SHP77 (cell line): ENCODE results near the gene NECTIN4.
"Not testable (repeated sequence)": the region's sequence is repeated elsewhere in the genome, so short reads cannot be mapped to it uniquely, and the experiment has no call there.

ENCODE experiments used
- DNase-seq, 2 experiments: peaks; one replicate each; lab custom pipeline; 2025; lab: John Stamatoyannopoulos, UW

The NECTIN4 gene

GRCh38 chr1:161059293-161059692 lies 30.1 kb downstream of the NECTIN4 start:
- DNase-seq, result no peak

DNA sequence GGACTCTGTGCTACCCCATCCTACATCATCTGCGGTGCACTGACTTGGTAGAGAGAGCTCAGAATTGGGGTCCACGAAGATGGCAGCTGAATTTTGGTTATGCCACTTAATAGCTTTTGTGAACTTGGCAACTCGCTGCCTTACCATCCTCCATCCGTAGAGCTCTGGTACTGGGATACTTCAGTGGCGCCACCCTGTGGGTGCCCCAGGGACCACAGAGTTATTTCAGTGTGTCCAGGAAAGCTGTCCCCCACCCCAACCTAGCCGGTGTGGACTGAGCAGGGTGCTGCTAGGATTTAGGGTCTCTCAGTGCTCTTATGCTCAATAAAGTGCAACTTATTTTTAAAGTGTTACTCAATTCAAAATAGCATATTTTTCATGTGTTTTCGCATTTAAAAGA lies 34.6 kb downstream of the NECTIN4 start:
- no peak for DNase-seq

GRCh38 chr1:161054232-161054631 lies 35.1 kb downstream of the NECTIN4 start:
- DNase-seq, result no peak

GRCh38 chr1:161052899-161053298 lies 36.5 kb downstream of the NECTIN4 start:
- no peak for DNase-seq

- DNase-seq, result no peak
These were observed 38.1 kb downstream of the NECTIN4 start for GRCh38 chr1:161051219-161051618.

GRCh38 chr1:161048949-161049722 lies 40.2 kb downstream of the NECTIN4 start:
- no peak for DNase-seq

DNA sequence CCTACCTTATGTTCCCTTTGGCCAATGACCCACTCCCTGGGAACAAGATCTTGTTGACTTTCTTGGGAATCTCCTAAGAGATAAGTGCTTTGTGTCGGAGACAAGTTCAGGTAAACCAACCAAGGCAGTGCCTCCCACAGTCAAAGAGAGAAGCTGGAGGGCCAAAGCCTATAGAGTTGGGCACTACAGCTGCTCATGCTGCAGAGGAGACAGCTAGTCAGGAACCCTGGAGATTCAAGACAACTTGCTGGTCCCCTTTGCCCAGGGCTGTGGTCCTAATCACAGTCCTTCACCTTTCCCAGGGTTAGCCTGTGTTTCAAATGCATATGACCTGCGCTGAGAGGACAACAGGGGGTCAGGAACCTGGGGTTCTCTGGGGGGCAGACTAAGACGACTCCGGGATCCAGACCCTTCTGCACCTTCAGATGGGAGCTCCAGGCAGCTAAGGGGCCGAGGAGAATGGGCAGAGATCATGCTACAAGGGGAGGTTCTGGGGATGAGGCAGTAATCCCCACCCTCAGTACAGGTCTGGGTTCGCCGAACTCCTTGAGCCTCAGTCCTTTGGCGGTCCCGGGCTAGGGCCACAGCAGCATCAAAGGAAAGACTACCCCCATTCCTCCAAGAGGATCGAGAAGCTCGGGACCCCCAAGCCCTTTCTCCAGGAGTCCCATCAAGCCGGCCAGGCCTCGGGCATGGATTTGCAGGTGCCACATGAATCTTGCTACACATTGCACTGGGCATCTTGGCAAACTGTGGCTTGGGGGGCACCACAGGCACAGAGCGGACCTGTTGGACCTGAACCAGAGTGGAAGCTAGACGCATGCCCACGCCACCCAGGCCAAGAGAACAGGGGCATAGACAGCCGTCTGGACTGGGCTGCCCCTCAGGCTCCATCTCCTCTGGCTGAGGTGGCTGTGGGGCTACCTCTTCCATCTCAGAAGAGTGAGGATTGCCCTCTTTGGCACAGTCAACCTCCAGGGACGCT lies 41.6 kb downstream of the NECTIN4 start:
- no peak for DNase-seq

DNA sequence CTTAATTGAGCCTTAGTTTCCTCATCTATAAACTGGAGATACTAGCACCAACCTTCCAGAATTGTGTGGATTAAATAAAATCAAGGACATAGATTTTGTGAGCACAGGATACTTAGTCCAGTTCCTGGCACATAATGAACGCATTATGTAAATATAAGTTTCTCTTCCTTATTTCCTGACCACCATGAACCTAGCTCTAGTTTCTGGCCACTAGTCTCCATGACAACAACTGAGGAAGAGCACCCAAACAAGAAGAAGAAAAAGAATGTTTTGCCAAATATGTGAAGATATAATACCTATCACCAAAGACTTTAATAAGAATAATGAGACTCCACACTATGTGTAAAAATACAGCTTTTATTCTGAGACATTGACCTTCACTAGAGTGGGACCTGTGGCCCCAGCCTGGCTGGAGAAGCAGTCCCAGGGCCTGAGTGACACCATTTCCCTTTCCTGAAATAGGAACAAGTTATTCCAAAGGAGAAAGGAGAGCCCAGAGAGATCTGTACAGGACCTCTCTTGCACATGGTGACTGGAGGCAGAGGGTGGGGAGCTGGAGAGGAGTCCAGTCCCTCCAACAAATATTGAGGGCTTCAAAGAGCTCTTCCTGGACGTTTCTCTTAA lies 42.6 kb downstream of the NECTIN4 start:
- DNase-seq, result no peak

DNA sequence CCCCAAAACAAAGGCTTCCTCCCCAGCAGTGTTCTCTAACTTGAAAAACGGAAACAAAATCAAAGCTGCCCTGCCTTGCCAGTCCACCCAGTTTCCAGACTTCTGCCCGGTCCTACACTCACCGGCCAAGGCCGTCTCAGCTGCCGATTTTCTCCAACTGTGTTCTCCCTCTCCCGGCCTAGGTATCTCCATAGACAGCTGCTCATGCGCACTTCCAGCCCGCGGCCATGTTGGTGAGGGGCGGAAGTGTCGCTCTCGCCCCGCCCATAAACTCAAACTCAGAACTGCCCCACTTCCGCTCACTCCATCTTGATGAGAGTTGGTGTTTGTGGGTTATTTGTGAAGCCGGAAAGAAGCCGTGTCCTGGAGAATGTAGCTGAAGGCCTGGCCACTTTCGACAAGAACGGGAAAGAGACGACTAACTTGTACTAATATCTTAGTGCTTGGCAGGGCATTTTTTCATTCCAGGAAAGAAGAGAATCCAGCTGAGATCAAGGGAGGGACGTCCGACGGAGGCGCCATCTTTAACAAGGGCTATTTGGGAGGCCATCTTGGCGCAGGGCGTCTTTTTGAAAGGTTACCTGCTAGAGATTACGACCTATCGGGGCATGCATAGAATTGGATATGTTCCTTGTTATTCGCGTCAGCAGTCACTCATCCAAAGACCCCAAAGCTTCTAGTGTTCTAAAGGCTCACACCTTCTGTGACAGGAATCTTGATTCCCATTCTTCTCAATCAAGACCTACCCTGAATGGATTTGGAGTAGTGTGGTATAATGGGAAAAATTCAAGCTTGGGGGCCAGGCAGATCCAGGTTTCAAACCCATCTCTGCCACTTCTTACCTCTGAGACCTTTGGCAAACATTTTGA lies 43.4 kb downstream of the NECTIN4 start, which contains the start of gene USF1:
Gene USF1, minus strand, starts transcription at position 242 of the 869 bp plus-strand sequence. CDS start 2,702 bp downstream, outside the sequence.
- peak; percentile 95 to 96 for DNase-seq

GRCh38 chr1:161044908-161045735 lies 44.2 kb downstream of the NECTIN4 start:
- DNase-seq, result peak; percentile 55 to 74

DNA sequence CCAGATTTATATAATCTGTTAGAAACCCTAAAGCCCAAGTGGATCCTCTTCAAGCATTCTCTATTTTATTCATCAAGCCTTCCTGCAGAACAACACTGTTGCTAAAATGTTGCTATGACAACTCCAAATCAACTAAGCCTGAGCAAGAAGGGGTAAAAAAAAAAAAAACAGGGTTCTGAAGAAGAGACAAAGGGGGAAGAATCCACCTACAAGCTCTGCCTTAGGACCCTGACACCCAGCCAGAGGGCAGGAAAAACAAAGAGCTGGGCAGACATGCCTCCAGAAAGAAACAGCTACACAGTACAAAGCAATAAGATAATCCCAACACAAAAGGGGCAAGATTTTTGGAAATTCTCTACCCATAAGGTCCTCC lies 44.8 kb downstream of the NECTIN4 start:
- DNase-seq, result no peak

DNA sequence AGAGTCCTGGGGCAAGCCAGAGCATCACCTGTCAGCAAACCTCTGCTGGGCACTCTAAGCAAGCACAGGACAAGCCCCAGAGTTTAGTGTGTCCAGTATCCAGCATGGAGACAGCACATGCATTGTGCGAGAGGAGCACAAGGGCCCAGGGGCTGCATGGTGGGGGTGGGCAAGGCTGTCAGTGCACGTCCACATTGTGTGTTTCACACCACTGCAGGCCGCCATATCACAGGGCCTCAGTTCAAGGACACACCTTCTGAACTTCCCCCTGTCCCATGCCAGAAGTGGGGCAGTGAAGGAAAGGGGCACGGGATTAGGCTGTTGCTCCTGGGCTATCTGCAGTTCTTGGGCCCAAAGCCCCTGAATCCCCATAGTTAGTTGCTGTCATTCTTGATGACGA lies 49.8 kb downstream of the NECTIN4 start:
- peak in 1 of 2 experiments; percentile 2 for DNase-seq

- no peak for DNase-seq
These were observed 50.2 kb downstream of the NECTIN4 start for GRCh38 chr1:161039154-161039545.

GRCh38 chr1:161038523-161039153 lies 50.7 kb downstream of the NECTIN4 start, which contains the start of gene TSTD1:
Gene TSTD1 (minus strand): TSS chr1:161038964. CDS start chr1:161038889, 75 bp downstream.
- peak; percentile 75 to 86 for DNase-seq

GRCh38 chr1:161037661-161038522 lies 51.5 kb downstream of the NECTIN4 start:
- no peak for DNase-seq

GRCh38 chr1:161033751-161034150 lies 55.6 kb downstream of the NECTIN4 start:
- DNase-seq, result no peak

GRCh38 chr1:161032409-161032808 lies 56.9 kb downstream of the NECTIN4 start:
- no peak for DNase-seq

- no peak for DNase-seq
These were observed 57.5 kb downstream of the NECTIN4 start for GRCh38 chr1:161031874-161032273.

- DNase-seq, result not testable (repeated sequence)
These were observed 59.9 kb downstream of the NECTIN4 start for GRCh38 chr1:161029466-161029865.
